HG02884 (cell line): ENCODE measurements around the gene KRT14.
"Not testable (repeated sequence)": the region's sequence is repeated elsewhere in the genome, so short reads cannot be mapped to it uniquely, and the experiment has no call there.

Source experiments
- ATAC-seq: cut with Tn5 transposase; IDR thresholded peaks from one replicate; pipeline ENCODE4 v1.9.1; 2021; ENCODE audit warnings: mild to moderate bottlenecking, moderate library complexity; ENCODE audit not compliant: unreplicated experiment

The KRT14 gene

GRCh38 chr17:41610061-41610517 is 23.4 kb upstream of the KRT14 start:
- ATAC-seq: not testable (repeated sequence)

GRCh38 chr17:41606930-41607329 is 20.2 kb upstream of the KRT14 start:
- ATAC-seq: not testable (repeated sequence)

- no peak for ATAC-seq
These were observed 15.8 kb upstream of the KRT14 start for GRCh38 chr17:41602524-41602923.

DNA sequence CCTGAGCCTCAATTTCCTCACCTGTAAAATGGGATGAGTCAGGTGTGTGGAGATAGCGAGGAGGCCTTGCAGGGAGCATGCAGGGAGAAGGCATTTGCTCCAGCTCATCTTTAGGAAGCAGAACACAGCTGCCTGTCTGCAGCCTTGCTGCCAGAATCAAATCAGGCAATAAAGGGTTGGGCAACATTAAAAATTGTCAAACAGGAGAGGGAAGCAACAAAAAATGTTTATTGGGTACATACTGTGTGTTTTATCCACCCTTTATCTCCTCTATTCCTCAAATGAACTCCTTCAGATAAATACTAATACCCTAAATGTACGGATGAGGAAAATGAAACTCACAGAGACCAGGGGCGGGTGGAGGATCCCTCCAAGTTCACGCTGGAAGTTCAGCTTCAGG is 13.6 kb upstream of the KRT14 start:
- ATAC-seq: no peak

GRCh38 chr17:41599680-41600079 is 13.0 kb upstream of the KRT14 start:
- ATAC-seq: no peak

- ATAC-seq: no peak
These were observed 8.9 kb upstream of the KRT14 start for GRCh38 chr17:41595585-41595984.

GRCh38 chr17:41594363-41594915 is 7.7 kb upstream of the KRT14 start:
- no peak for ATAC-seq

DNA sequence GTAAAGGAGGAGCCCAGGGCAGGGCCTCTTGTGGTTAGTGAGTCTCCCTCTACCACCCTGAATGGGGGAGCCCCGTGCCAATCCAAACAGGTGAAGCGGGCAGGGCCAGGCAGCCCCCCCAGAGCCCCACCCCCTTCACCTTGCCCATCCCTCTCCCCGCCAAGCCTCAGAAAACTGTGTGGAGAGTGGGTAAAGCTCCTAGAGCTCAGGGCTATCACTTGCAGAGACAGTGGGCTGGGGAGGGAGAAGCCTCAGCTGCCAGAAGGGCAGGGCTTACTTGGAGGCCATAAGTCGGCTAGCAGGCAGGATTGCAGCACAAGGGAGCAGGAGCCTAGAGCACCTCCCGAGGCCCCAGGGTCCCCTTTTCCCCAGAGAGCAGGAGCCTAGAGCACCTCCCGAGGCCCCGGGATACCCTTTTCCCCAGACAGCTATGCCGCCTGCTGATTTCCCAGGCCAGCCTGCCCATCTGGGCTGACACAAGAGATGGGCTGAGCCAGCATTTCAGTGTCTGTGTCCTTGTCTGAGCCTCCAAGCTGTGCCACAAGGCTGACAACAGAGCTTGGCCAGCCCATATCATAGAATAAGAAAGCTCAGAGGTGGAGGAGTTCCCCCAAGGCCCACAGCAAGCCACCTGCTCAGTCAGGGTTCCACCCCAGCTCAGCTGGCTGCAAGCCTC is 6.7 kb upstream of the KRT14 start:
- no peak for ATAC-seq

DNA sequence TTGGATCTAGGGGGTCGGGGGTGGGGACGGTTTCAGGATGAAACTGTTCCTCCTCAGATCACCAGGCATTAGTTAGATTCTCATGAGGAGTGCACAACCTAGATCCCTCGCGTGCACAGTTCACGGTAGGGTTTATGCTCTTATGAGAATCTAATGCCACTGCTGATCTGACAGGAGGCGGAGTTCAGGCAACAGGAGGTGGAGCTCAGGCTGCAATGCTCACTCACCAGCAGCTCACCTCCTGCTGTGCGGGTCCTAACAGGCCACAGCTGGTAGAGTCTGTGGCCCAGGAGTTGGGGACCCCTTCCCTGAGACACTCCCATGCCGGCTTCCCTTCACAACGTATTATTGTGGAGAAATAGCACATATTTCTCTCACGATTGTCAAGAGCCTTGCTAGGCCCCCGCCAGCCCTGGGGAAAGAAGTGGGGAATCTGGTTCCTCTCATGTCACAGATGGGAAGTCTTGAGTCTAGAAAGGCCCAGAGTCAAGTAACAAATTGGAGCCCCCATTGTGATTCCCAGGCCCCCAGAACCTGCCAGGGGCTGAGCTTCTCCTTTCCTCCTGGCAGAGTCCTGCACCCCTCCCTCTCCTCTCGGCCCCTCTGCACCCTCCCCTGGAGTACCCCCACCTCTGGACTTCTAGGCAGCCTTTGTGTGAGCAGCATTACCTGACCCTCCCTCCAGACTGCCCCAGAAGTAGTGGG is 6.1 kb upstream of the KRT14 start:
- no peak for ATAC-seq

- ATAC-seq: no peak
These were observed 2.6 kb upstream of the KRT14 start for GRCh38 chr17:41589301-41589700.

DNA sequence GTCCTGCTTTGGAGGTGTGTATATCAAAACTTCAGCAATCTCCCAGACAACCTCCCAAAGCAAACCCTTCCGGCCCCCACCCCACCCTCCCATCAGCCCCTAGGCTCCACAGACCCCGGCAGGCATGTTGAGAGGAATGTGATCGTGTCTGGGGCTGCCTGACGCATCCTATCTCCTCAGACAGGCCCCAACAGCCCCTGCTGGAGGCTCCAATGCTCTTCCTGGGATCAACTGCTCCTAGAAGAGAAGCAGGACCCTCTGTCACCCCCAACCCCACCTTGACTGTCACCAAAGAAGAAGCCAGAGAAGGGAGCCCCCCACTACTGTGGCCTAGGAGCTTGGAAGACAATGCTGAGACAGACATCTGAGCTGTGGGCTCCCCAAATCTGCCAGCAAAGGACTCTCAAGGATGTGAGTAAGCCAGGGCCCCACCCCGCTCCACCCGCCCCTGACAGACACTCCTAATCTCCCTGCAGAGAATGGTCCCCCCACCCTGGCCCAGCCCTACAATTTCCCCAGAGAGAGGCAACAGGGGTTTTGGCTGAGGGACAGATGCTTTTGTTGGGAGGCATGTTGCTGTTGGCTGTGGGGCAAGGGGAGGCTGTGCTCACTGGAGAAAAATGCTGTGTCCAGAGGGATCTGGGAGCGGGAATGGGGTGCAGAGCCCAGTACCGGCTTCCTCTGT is 1.6 kb upstream of the KRT14 start:
- ATAC-seq: no peak

DNA sequence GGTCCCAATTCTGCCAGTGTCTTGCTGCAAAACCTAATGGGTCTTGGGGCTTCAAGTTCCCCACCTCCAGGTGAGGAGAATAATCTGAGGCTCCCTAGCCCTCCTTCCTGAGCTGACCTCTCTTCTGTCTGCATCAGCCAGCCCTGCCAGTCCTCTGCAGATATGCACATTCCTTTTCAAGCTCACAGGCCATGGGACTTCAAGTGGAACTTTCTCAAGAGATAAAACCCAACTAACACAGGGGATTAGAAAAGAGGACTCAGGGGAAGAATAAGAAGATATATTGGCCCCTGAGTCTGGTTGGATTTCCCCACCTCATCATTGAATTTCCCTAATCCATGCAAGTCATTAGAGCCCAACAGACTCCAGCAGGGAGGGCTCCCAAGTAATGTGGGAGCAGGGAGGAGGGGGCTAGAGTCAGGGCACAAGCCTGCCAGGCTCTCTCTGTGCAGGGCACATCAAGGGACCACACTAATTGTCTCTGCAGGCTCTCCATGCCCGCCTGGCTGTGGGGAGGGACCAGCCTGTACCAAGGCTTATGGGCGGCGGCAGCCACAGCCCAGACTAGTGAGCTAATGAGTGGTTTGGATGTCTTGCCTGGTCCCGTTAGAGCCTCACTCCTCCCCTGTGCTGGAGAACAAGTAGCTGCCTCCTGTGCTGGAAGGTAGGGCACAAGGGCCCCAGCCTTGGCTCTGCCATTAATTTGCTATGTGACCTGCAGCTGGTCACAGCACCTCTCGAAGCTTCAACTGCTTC is 1.2 kb downstream of the KRT14 start:
- no peak for ATAC-seq

GRCh38 chr17:41584331-41584927 is 2.3 kb downstream of the KRT14 start:
- ATAC-seq: not testable (repeated sequence)

- no peak for ATAC-seq
These were observed 3.3 kb downstream of the KRT14 start for GRCh38 chr17:41583137-41584127.

DNA sequence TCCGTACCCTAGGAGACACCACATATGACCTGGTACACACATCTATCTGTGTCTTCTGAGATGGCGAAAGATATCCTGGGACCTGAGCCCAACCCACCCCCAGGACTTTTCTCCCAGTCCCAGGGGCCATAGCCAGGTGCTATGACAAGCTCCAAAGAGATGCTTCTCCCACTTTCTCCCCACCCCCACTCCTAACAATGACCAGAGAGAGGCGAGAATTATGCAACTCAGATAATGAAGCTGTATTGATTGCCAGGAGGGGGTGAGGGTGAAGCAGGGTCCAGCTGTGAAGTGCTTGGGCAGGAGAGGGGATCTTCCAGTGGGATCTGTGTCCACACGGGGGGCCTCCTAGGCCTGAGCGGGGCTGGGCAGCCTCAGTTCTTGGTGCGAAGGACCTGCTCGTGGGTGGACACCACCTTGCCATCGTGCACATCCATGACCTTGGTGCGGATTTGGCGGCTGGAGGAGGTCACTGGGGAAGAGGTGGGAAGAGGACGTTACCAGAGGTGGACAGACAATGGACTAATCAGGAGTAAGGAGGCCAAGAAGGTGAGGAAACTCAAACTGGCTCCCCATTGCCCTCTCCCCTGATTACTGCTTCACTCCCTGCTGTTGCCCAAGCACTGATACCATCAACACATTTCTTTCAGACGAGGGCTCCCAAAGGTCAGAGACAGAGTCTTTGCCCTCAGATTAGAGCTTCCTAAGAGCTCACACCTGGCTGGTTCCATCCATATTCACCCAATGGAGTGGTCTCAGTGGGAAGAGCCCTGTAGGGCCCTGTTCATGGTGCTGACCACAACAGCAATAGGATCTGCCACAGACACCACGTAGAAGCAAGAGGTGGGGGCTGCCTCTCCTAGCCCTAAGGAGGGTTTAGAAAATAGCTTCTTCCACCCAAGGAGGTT is 4.4 kb downstream of the KRT14 start:
- not testable (repeated sequence) for ATAC-seq

DNA sequence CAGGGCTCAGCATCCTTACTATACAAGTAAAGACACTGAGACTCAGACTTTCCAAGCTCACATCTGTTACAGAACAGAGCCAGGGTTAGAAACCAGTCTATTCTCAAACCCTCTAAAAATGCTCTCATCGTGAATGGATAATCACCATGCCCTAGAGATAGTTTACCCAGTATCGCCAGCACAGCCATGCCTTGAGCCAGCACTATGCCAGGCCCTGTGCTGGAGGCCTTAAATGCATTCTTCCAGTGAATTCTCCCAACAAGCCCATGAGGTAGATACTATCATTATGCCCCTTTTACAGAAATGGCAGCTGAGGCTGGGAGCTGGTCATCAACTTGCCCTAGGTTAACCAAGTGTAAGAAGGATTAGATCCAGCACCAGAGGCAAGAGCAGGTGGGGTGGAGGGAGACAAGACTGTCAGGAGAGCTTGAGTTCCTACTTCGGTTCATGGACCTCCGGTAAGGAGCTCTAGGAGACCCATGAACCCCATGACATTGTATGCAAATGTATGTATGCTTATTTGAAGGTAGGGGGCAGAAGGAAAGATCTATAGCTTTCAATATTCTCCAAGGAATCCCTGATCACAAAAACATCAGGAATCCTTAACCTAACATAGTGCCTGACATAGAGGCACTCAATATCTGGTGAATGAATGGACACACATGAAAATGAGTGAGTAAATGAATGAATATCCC is 5.2 kb downstream of the KRT14 start:
- ATAC-seq: no peak

- no peak for ATAC-seq
These were observed 5.9 kb downstream of the KRT14 start for GRCh38 chr17:41580687-41581365.
